HepG2 (cell line): ENCODE measurements around the gene GLDN. TPM values are rescaled to one million over a fixed set of nuclear protein-coding genes. Genes with fewer than 3 reads are reported as not detected.

ENCODE experiments used
- ARID5B ChIP-seq: IDR thresholded peaks from 2 replicates; pipeline ENCODE4 v1.4.0; 2020; ENCODE audit warnings: mild to moderate bottlenecking, missing genetic modification reagents
- FLYWCH1 ChIP-seq: sonication (generic); formaldehyde crosslinking; IDR thresholded peaks from 2 replicates; pipeline ENCODE4 v1.8.1; 2023; ENCODE audit warnings: mild to moderate bottlenecking, missing genetic modification reagents
- HNF1A ChIP-seq, 2 experiments: sonication (generic) in 1 of 2; formaldehyde crosslinking in 1 of 2; IDR thresholded peaks; 2 replicates each; pipeline versions ENCODE4 v1.4.0 to v1.6.1; 2016 to 2020; ENCODE audit warnings: borderline replicate concordance in 1 of 2, low read depth in 1 of 2, mild to moderate bottlenecking in 1 of 2, missing genetic modification reagents in 1 of 2
- MLLT10 ChIP-seq: sonication (generic); formaldehyde crosslinking; IDR thresholded peaks from 2 replicates; pipeline ENCODE4 v1.4.0; 2020; ENCODE audit warnings: missing genetic modification reagents
- PPARG ChIP-seq: conservative IDR thresholded peaks from 2 replicates; pipeline ENCODE4 v1.6.1; 2016; ENCODE audit warnings: missing biosample characterization, missing genetic modification reagents
- RARA ChIP-seq: IDR thresholded peaks from 2 replicates; pipeline ENCODE4 v1.6.1; 2016; ENCODE audit warnings: missing genetic modification reagents, missing compliant biosample characterization
- RCOR2 ChIP-seq: IDR thresholded peaks from 2 replicates; pipeline ENCODE4 v1.6.1; 2016; ENCODE audit warnings: missing biosample characterization, missing genetic modification reagents
- SP4 ChIP-seq: sonication (generic); formaldehyde crosslinking; IDR thresholded peaks from 2 replicates; pipeline ENCODE4 v1.8.1; 2023; ENCODE audit warnings: mild to moderate bottlenecking, missing genetic modification reagents
- TEAD2 ChIP-seq: sonication (generic); formaldehyde crosslinking; IDR thresholded peaks from 2 replicates; pipeline ENCODE4 v1.9.0; 2021; ENCODE audit warnings: missing genetic modification reagents
- THAP7 ChIP-seq: sonication (generic); formaldehyde crosslinking; IDR thresholded peaks from 2 replicates; pipeline ENCODE4 v1.8.1; 2023; ENCODE audit warnings: mild to moderate bottlenecking, missing genetic modification reagents
- ZNF180 ChIP-seq: sonication (generic); formaldehyde crosslinking; IDR thresholded peaks from 2 replicates; pipeline ENCODE4 v1.4.0; 2020; ENCODE audit warnings: low read depth, missing genetic modification reagents, borderline replicate concordance
- ZNF253 ChIP-seq: sonication (generic); formaldehyde crosslinking; IDR thresholded peaks from 2 replicates; pipeline ENCODE4 v1.8.0; 2022; ENCODE audit warnings: mild to moderate bottlenecking, missing genetic modification reagents, borderline replicate concordance
- ZNF281 ChIP-seq: sonication (generic); formaldehyde crosslinking; IDR thresholded peaks from 2 replicates; pipeline ENCODE4 v1.4.0; 2020; ENCODE audit warnings: missing genetic modification reagents, borderline replicate concordance
- ZNF292 ChIP-seq: sonication (generic); formaldehyde crosslinking; IDR thresholded peaks from 2 replicates; pipeline ENCODE4 v1.8.1; 2022; ENCODE audit warnings: mild to moderate bottlenecking, low read depth, missing genetic modification reagents, borderline replicate concordance
- ZNF547 ChIP-seq: sonication (generic); formaldehyde crosslinking; IDR thresholded peaks from 2 replicates; pipeline ENCODE4 v1.5.1; 2020; ENCODE audit warnings: mild to moderate bottlenecking, missing genetic modification reagents
- ZNF749 ChIP-seq: sonication (generic); formaldehyde crosslinking; IDR thresholded peaks from 2 replicates; pipeline ENCODE4 v1.8.0; 2022; ENCODE audit warnings: mild to moderate bottlenecking, missing genetic modification reagents, moderate library complexity, borderline replicate concordance
- polyA plus RNA-seq, 8 experiments: library from polyadenylated mRNA; depleted of rRNA in 3 of 8; stranded (reverse) in 7 of 8; unstranded in 1 of 8; fragments of >200 nt; fragmentation: Illumina TruSeq in 4 of 8; extraction: Trizol in 4 of 8; gene quantifications; 2 replicates each; pipeline versions ENCODE4 v1.2.1 to v1.2.3, GENCODE V29; 2011 to 2016; ENCODE audit warnings: low read depth in 4 of 8, missing spikeins in 1 of 8, mixed read lengths in 1 of 8; ENCODE audit not compliant: insufficient read depth in 1 of 8
- total RNA-seq, 5 experiments: library from RNA; depleted of rRNA; stranded (reverse); fragments of >200 nt; fragmentation: Illumina TruSeq; extraction: Trizol; gene quantifications; 2 replicates each; pipeline ENCODE4 v1.2.3, GENCODE V29; 2016; ENCODE audit warnings: low read depth in 1 of 5

GLDN gene
- total and polyA plus RNA-seq, 2 of the 13 experiments (the other 11 are each of a cell fraction or from before 2014, with no cell fraction given), result 0.86 to 1.0 TPM

- TF ChIP-seq ZNF253 (CRISPR knock-in tag) (no peak), ZNF281 (CRISPR knock-in tag) (no peak), RARA (CRISPR knock-in tag) (peak; percentile 96), SP4 (CRISPR knock-in tag) (no peak), ARID5B (peak; percentile 71), ZNF180 (no peak), THAP7 (CRISPR knock-in tag) (no peak), RCOR2 (CRISPR knock-in tag) (peak; percentile 62; the same call in 1 of the 2 replicates), FLYWCH1 (CRISPR knock-in tag) (no peak), HNF1A (IDR thresholded peaks at IDR 0.05; ENCODE audit: low read depth) (no peak), HNF1A (CRISPR knock-in tag; IDR thresholded peaks at IDR 0.05; ENCODE audit: borderline replicate concordance) (no peak), ZNF547 (CRISPR knock-in tag) (0 out of 2 replicates have a peak, but pooled peaks have one; percentile 29), PPARG (CRISPR knock-in tag) (peak; percentile 25), ZNF292 (CRISPR knock-in tag) (no peak), ZNF749 (CRISPR knock-in tag) (no peak), TEAD2 (no peak), MLLT10 (CRISPR knock-in tag) (no peak)
Measured at GRCh38 chr15:51318382-51319150, 22.9 kb upstream of the GLDN start (continued).
